Calu3 (cell line): ENCODE data around the gene IRAK2. TPM values are rescaled to one million over a fixed set of nuclear protein-coding genes. Genes with fewer than 3 reads are reported as not detected.

Experiments used
- total RNA-seq: library from RNA; stranded (reverse); gene quantifications from 2 replicates; pipeline ENCODE4 v1.2.3, GENCODE V29; 2022

The IRAK2 gene
- total RNA-seq, 1 experiment from 2014 or later = 31.6 TPM

Other genes starting within 250 kb of the IRAK2 start
- gene IL17RC, start 247.8 kb upstream of the IRAK2 start, total RNA-seq = 19.1 and 24.7 TPM in 2 replicates
- 23.2 and 25.4 TPM in 2 replicates for gene CRELD1, start 231.1 kb upstream of the IRAK2 start, total RNA-seq
- gene PRRT3, start 212.5 kb upstream of the IRAK2 start, total RNA-seq = 1.2 and 1.6 TPM in 2 replicates
- 59.2 and 64.2 TPM in 2 replicates for gene EMC3, start 178.1 kb upstream of the IRAK2 start, total RNA-seq
- 34.2 and 40.3 TPM in 2 replicates for gene FANCD2, start 138.5 kb upstream of the IRAK2 start, total RNA-seq
- gene FANCD2OS, start 56.7 kb upstream of the IRAK2 start, total RNA-seq = not detected in 2 replicates
- gene BRK1, start 49.2 kb upstream of the IRAK2 start, total RNA-seq = 120 and 126 TPM in 2 replicates
- gene VHL, start 23.1 kb upstream of the IRAK2 start, total RNA-seq = 49.0 and 50.4 TPM in 2 replicates
- gene TATDN2, start 83.5 kb downstream of the IRAK2 start, total RNA-seq = 34.2 and 34.3 TPM in 2 replicates
- gene GHRL, start 128.0 kb downstream of the IRAK2 start, total RNA-seq = 0.85 and 2.1 TPM in 2 replicates
- 94.8 and 96.8 TPM in 2 replicates for gene SEC13, start 156.2 kb downstream of the IRAK2 start, total RNA-seq